ENCODE measurements around the gene SPATA24.

DNA sequence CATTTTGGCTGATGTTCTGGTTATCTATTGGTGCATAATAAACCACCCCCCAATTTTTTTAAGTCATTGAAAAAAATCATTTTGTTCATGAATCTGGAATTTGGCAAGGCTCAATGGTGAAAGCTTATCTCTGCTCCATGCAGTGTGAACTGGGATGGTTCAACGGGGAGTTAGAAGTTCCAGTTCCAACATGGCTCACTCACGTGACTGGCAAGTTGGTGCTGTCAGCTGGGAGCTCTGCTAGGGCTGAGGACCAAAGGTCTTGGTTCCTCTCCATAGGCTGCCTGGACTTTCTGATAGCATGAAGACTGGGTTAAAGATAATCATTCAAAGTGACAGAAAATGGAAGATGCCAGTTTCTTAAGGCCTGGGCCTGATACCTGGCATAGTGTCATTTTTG lies 3.1 kb upstream of the SPATA24 start:
- TF ChIP-seq, protein P1, sequence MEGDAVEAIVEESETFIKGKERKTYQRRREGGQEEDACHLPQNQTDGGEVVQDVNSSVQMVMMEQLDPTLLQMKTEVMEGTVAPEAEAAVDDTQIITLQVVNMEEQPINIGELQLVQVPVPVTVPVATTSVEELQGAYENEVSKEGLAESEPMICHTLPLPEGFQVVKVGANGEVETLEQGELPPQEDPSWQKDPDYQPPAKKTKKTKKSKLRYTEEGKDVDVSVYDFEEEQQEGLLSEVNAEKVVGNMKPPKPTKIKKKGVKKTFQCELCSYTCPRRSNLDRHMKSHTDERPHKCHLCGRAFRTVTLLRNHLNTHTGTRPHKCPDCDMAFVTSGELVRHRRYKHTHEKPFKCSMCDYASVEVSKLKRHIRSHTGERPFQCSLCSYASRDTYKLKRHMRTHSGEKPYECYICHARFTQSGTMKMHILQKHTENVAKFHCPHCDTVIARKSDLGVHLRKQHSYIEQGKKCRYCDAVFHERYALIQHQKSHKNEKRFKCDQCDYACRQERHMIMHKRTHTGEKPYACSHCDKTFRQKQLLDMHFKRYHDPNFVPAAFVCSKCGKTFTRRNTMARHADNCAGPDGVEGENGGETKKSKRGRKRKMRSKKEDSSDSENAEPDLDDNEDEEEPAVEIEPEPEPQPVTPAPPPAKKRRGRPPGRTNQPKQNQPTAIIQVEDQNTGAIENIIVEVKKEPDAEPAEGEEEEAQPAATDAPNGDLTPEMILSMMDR (IDR thresholded peaks at IDR 0.05; ENCODE audit: borderline replicate concordance, extremely low read depth, low read length, poor library complexity, severe bottlenecking) = no peak
- TF ChIP-seq EZH2 (IDR thresholded peaks at IDR 0.05; ENCODE audit: borderline replicate concordance, low read depth, low read length, severe bottlenecking) = no peak
